ENCODE data around the gene SCEL. TPM values are rescaled to one million over a fixed set of nuclear protein-coding genes. Genes with fewer than 3 reads are reported as not detected.

Gene SCEL
- total and polyA plus RNA-seq, 2 donors (not counting 3 experiments of a cell fraction or from before 2014, with no cell fraction given), result not detected

- Histone ChIP-seq H3K79me2 (ENCODE audit: control insufficient read depth, insufficient read depth, low read length) (no peaks in the 10 kb centered on the region), H3K9ac (replicated peaks; ENCODE audit: extremely low read depth, insufficient read depth, low read length) (no peak overlapping the region), H3K36me3 (ENCODE audit: control insufficient read depth in 2 of 2, extremely low read depth in 1 of 2, insufficient read depth in 2 of 2, low read length in 2 of 2) (no peaks in the 10 kb centered on the region), H3K4me1 (ENCODE audit: control insufficient read depth, extremely low read depth, insufficient read depth, low read length) (peaks cover 37% of the 10 kb centered on the region), H4K20me1 (replicated peaks; ENCODE audit: control insufficient read depth, extremely low read depth, insufficient read depth, low read length) (no peaks in the 10 kb centered on the region), H3K9me3 (replicated peaks; ENCODE audit: control insufficient read depth, insufficient read depth, low read length) (no peaks in the 10 kb centered on the region), H3K27me3 (ENCODE audit: control insufficient read depth in 2 of 2, insufficient read depth in 2 of 2, low read length in 2 of 2) (no peaks in the 10 kb centered on the region), H3K4me3 (replicated peaks in 1 of 3; ENCODE audit: insufficient read depth in 1 of 3, low read depth in 1 of 3, low read length in 3 of 3) (no peak overlapping the region), H2AFZ (ENCODE audit: low read depth, low read length) (no peak overlapping the region), H3K9me1 (replicated peaks; ENCODE audit: control insufficient read depth, extremely low read depth, insufficient read depth, low read length) (no peaks in the 10 kb centered on the region), H3K27ac (ENCODE audit: insufficient read depth, low read depth, low read length) (peak overlapping the region; percentile 59), H3K4me2 (ENCODE audit: insufficient read depth, low read length) (peak overlapping the region; percentile 57)
- DNase-seq (ENCODE audit: low read depth, low spot score) (no peak), FAIRE-seq (no peak)
- dilution Hi-C loops (cut with MboI; ENCODE audit: extremely low pct_ligation_motif_present, low sequenced_read_pairs), result no loop called here
- CTCF ChIA-PET, result interaction anchor here (1.0 to 4.0 kb wide), 9 partner anchors 16 to 44 kb away, joined by 3 to 18 read pairs (median 3); no protein-coding TSS in a partner anchor
- TF ChIP-seq GATA2 (IDR thresholded peaks at IDR 0.05; ENCODE audit: insufficient read depth, insufficient read length, low read depth, low read length), result no peak
- TF ChIP-seq FOS (IDR thresholded peaks at IDR 0.05; ENCODE audit: borderline replicate concordance, insufficient read depth, low read length), result no peak
- no peak for TF ChIP-seq CTCF (IDR thresholded peaks at IDR 0.05; ENCODE audit: extremely low read depth in 1 of 2, insufficient read depth in 1 of 2, low read depth in 1 of 2, low read length in 2 of 2)
- no peak for TF ChIP-seq MYC (IDR thresholded peaks at IDR 0.05; ENCODE audit: low read depth, low read length)
- TF ChIP-seq, protein P1, sequence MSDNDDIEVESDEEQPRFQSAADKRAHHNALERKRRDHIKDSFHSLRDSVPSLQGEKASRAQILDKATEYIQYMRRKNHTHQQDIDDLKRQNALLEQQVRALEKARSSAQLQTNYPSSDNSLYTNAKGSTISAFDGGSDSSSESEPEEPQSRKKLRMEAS (IDR thresholded peaks at IDR 0.05; ENCODE audit: insufficient read depth, insufficient read length), result no peak
- POLR2A ChIA-PET, result interaction anchor here (0.6 kb wide), 1 partner anchor 195 kb away, joined by 4 read pairs; the partner anchor contains the start of gene MYCBP2
- intact Hi-C loops (cut with micrococcal nuclease), result loop anchor here (2.0 kb wide), 1 partner anchor 22 kb away; no protein-coding TSS in a partner anchor
- no TSS peak for BruUV-seq (replicated peaks)
These were observed 13.1 kb upstream of the SCEL start for GRCh38 chr13:77522444-77522843.

Data from endothelial cell of umbilical vein (primary cell).